ENCODE data around the gene SAP130. TPM values are rescaled to one million over a fixed set of nuclear protein-coding genes. Genes with fewer than 3 reads are reported as not detected.
A peak's percentile ranks its signal among the peaks of the same experiment; 100 is the strongest.

The SAP130 gene
- total and polyA plus RNA-seq, 2 of the 8 experiments (the other 6 are each of a cell fraction or from before 2014, with no cell fraction given): 51.4 to 54.3 TPM

GRCh38 chr2:127906206-127906926, 121.5 kb downstream of the SAP130 start:
- 80% methylated on average over 21 of the region's 21 CpGs; no CpG with 5 or more reads in 1 of the 2 experiments for WGBS, 2 experiments (ENCODE audit: extremely low coverage in 1 of 2, insufficient coverage in 1 of 2, insufficient read length in 1 of 2, insufficient replicate concordance in 2 of 2, low coverage in 1 of 2, low lambda C conversion rate in 2 of 2, missing lambda C conversion rate in 1 of 2)
- Histone ChIP-seq H3K9ac (replicated peaks in 1 of 4; ENCODE audit: extremely low read depth in 1 of 4, low read depth in 3 of 4, low read length in 3 of 4) (no peak overlapping the region), H2AFZ (ENCODE audit: low read length) (peak overlapping the region; percentile 95), H3K4me1 (replicated peaks in 1 of 4; ENCODE audit: control insufficient read depth in 3 of 4, insufficient read depth in 4 of 4, low read length in 3 of 4) (peaks cover 0 to 3% (median 0%) of the 10 kb centered on the region in 4 experiments; a peak in 2 of 7 replicates), H4K20me1 (replicated peaks in 1 of 2; ENCODE audit: control insufficient read depth in 1 of 2, insufficient read depth in 2 of 2, low read length in 2 of 2) (no peaks in the 10 kb centered on the region), H2BK20ac (ENCODE audit: low read length) (no peak overlapping the region), H4K5ac (ENCODE audit: insufficient read length, low read depth, low read length) (no peak overlapping the region), H3K36me3 (ENCODE audit: control insufficient read depth in 2 of 4, insufficient read depth in 4 of 4, low read length in 3 of 4) (no peaks in the 10 kb centered on the region), H3K23me2 (ENCODE audit: low read depth, low read length) (no peaks in the 10 kb centered on the region), H3K18ac (ENCODE audit: extremely low read depth, low read length) (no peak overlapping the region), H3K9me3 (ENCODE audit: insufficient read depth in 2 of 2, low read depth in 1 of 2, low read length in 1 of 2) (no peaks in the 10 kb centered on the region), H2AK5ac (ENCODE audit: low read depth, low read length) (peak overlapping the region; percentile 5; the same call in 1 of the 2 replicates), H3K79me2 (ENCODE audit: control insufficient read depth in 1 of 2, insufficient read depth in 2 of 2, low read length in 2 of 2) (no peaks in the 10 kb centered on the region), H4K8ac (ENCODE audit: extremely low read depth, insufficient read depth, low read length) (no peak overlapping the region), H3K79me1 (ENCODE audit: low read depth, low read length) (no peaks in the 10 kb centered on the region), H3K27ac (ENCODE audit: low read depth, low read length) (no peak overlapping the region), H3K56ac (replicated peaks; ENCODE audit: insufficient read length, low read depth, low read length) (no peak overlapping the region), H3K4ac (replicated peaks; ENCODE audit: insufficient read length, low read depth, low read length) (no peak overlapping the region), H3K4me2 (ENCODE audit: insufficient read depth in 1 of 2, low read depth in 2 of 2, low read length in 2 of 2) (no peak overlapping the region), H3K4me3 (ENCODE audit: extremely low read depth in 1 of 4, insufficient read depth in 2 of 4, low read depth in 3 of 4, low read length in 4 of 4) (no peak overlapping the region), H2BK15ac (ENCODE audit: low read length) (no peak overlapping the region), H2BK12ac (ENCODE audit: low read depth, low read length) (0 out of 2 replicates have a peak overlapping the region, but pooled peaks have one; percentile 27), H4K91ac (replicated peaks; ENCODE audit: insufficient read length, low read length) (no peak overlapping the region), H3K23ac (ENCODE audit: insufficient read length) (no peak overlapping the region), H2BK5ac (ENCODE audit: low read depth, low read length) (no peak overlapping the region), H2BK120ac (replicated peaks; ENCODE audit: low read depth, low read length) (no peak overlapping the region), H3K27me3 (replicated peaks in 1 of 4; ENCODE audit: control insufficient read depth in 3 of 4, extremely low read depth in 1 of 4, insufficient read depth in 3 of 4, low read length in 3 of 4) (no peaks in the 10 kb centered on the region; a peak in 1 of 7 replicates), H3K14ac (ENCODE audit: insufficient read length) (no peak overlapping the region)
- peak in 1 of 2 experiments; percentile 57 for DNase-seq (ENCODE audit: low read depth in 1 of 2, low spot score in 2 of 2)
- no peak for FAIRE-seq
- ChIA-PET CTCF (ENCODE audit: partially characterized antibody) (interaction anchor here (0.6 to 1.8 kb wide), 7 partner anchors 8 to 203 kb away, joined by 3 to 6 read pairs (median 3); no protein-coding TSS in a partner anchor), POLR2A (ENCODE audit: partially characterized antibody) (no interaction called here)
- TF ChIP-seq SUZ12 (IDR thresholded peaks at IDR 0.05; ENCODE audit: low read length) (no peak), SAP30 (IDR thresholded peaks at IDR 0.05; ENCODE audit: insufficient read depth, insufficient replicate concordance, low read length) (no peak), MAX (IDR thresholded peaks at IDR 0.05) (peak; percentile 80), CTCF (IDR thresholded peaks at IDR 0.05; ENCODE audit: control extremely low read depth in 1 of 3, insufficient read depth in 1 of 3, low read depth in 1 of 3, low read length in 3 of 3) (peak in 1 of 3 experiments; percentile 6; a peak in 1 of 4 replicates), EGR1 (IDR thresholded peaks at IDR 0.05; ENCODE audit: borderline replicate concordance, low read depth, low read length) (0 out of 2 replicates have a peak, but pooled peaks have one; percentile 18), E2F6 (IDR thresholded peaks at IDR 0.05) (peak; percentile 73), CBX5 (IDR thresholded peaks at IDR 0.05; ENCODE audit: low read depth, low read length) (no peak), POU5F1 (IDR thresholded peaks at IDR 0.05; ENCODE audit: low read depth, low read length) (no peak)

Measured in H1 (cell line).